GM11168 (cell line): ENCODE data around the gene KCND3.

Experiments
- in situ Hi-C: fragments of 300-500 bp; cut with MboI; formaldehyde crosslinking; loops from one replicate; pipeline ENCODE4 v1.12.0; 2022; ENCODE audit warnings: low sequenced_read_pairs; ENCODE audit not compliant: unreplicated experiment

The KCND3 gene

GRCh38 chr1:111990026-111990877, 784 bp upstream of the KCND3 start:
- in situ Hi-C loops = no loop called here

- in situ Hi-C loops = no loop called here
Observed at GRCh38 chr1:111988743-111989453, 570 bp downstream of the KCND3 start.

DNA sequence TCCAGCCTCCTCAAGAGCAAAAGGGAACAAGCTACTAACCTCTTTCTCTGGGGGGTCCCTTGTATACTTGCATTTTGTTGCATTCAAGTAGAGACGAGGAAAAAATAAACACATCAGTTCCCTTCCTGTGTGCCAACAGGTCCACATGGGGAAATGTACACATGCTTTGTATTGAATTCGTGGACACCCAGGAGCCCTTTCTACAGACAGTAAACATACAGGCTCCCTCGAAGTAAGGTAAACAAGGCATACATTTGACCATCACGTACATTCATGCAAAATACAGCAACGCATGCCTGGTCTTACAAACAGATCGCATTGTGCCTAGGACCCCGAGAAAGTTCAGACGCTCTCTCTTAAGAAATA, 1.1 kb downstream of the KCND3 start:
- in situ Hi-C loops = no loop called here

- in situ Hi-C loops = no loop called here
Observed at GRCh38 chr1:111987502-111987901, 2.0 kb downstream of the KCND3 start.

- in situ Hi-C loops = no loop called here
Observed at GRCh38 chr1:111983500-111983899, 6.0 kb downstream of the KCND3 start.

DNA sequence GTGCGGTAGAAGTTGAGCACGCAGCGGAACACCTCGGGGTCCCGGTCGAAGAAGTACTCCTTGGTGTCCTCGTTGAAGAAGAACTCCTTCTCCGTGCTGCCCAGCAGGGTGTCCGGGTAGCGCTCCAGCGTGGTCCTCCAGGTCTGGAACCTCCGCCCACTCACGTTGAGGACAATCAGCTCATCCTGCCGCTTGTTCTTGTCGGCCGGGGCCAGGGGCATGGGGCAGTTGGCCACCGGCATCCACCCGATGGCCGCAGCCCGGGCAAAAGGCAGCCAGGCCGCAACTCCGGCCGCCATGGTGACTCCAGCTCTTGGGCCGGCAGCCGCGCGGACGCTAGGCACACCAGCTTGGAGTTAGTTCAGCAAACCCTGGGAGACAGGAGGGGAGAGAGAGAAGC, 7.0 kb downstream of the KCND3 start:
- in situ Hi-C loops = no loop called here

DNA sequence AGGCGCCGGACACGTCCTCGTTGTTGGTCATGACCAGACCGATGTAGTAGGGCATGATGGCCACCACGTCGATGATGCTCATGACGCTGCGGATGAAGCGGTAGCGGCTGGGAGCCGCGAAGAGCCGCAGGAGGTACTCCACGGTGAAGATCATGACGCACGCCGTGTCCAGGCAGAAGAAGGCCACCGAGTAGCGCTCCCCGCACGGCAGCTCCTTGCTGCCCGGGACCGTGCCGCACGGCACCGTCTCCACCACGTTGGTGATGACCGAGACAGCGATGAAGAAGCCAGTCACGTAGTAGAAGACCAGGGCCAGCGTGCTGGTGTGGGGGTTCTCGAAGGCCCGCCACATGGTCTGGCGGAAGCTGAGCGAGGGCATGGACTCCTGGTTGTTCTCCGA, 7.6 kb downstream of the KCND3 start:
- in situ Hi-C loops = no loop called here

- in situ Hi-C loops = no loop called here
Observed at GRCh38 chr1:111981090-111981489, 8.4 kb downstream of the KCND3 start.

DNA sequence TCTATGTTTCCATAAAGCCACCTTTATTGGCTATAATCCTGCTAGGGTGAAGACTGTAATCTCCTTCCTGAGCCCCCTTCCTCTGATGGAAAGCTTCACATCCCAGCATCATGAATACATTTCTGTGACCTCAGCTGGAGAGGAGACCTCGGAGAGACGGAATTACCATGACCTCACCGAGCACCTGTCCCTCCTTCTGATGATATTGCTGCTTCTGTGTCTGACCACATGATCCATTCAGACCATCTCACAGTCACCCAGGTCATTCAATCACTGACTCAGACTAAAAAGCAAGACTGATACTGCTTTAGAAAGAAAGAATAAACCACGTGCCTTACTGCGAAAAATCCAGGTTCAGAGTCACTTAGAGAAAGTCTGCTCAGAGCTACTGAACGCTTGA, 8.8 kb downstream of the KCND3 start:
- in situ Hi-C loops = no loop called here

GRCh38 chr1:111978695-111979094, 10.8 kb downstream of the KCND3 start:
- in situ Hi-C loops = no loop called here

GRCh38 chr1:111977378-111977777, 12.1 kb downstream of the KCND3 start:
- in situ Hi-C loops = no loop called here

DNA sequence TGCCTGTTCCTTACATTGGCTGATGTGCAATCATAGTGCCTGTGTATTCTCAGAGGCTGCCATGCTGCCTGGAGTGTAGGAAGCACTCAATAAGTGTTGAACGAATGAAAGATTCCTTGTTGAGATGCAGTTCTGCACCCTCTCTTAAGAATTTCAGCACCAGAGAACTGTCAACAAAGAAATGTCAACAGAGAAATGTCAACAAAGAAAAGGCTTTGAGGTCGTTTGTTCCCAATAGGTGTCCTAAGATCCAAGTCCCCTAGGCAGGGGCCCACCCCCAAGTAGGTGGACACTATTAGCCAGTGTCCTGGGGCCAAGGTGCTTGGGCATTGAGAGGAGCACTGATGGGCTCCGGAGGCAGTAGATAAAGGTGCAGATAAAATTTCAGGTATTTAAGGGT, 12.6 kb downstream of the KCND3 start:
- in situ Hi-C loops = no loop called here

- in situ Hi-C loops = no loop called here
Observed at GRCh38 chr1:111976332-111976731, 13.1 kb downstream of the KCND3 start.

- in situ Hi-C loops = no loop called here
Observed at GRCh38 chr1:111973150-111973790, 16.2 kb downstream of the KCND3 start.

DNA sequence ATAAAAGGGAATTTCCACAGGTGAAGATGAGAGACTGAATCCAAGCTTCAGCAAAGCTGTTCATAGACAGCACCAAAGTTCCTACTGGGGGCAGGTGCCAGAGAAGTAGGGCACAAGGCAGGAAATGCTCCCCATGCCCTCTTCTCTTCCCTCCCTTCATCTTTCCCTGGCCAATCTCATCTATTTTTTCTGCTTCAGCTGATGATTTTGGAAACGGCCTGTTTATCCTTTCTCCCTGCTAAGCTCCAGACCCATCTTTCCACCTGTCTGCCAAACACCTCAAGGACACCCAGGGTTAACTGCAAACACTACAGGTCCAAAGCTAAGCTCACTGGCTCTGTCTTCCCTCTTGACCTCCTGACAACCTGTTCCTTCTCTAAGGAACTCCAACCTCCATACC, 18.1 kb downstream of the KCND3 start:
- in situ Hi-C loops = no loop called here

DNA sequence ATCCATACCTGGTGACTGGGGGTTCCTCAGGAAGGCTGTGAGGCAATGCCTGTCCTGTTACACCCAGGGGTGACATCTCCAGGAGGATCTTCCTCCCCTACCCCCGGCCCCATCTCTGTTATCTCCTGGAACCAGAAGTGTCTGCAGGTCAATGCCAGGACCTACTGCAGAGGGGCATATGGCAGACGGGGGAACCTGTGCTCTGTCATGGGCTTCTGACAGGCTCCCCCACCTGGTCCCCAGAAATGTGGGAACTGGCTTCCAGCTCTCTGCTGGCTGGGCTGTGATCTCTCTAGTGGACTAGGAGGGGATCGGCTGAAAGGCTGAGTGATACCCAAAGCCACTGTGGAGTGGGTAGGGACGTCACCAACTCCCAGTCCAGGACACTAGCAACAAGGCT, 21.0 kb downstream of the KCND3 start:
- in situ Hi-C loops = no loop called here

DNA sequence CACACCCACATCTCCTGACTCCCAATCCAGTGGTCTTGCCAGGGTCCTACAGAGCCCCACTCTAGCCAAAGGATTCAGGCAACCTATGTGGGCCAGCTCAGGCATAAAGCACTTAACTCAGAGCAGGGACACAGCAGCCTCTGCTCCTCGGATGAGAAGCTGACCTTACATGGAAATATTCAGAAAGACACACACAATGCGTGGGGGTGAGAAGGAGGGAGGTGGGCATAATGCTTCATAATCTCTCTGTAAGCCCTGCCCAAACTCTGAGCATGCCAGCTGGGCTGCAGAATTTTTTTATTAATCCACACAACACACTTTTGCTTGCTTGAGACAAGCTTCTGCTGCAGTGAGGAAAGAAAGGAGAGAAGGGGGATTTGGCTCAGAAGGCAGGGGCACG, 21.6 kb downstream of the KCND3 start:
- in situ Hi-C loops = no loop called here

GRCh38 chr1:111967067-111967690, 22.3 kb downstream of the KCND3 start:
- in situ Hi-C loops = no loop called here

DNA sequence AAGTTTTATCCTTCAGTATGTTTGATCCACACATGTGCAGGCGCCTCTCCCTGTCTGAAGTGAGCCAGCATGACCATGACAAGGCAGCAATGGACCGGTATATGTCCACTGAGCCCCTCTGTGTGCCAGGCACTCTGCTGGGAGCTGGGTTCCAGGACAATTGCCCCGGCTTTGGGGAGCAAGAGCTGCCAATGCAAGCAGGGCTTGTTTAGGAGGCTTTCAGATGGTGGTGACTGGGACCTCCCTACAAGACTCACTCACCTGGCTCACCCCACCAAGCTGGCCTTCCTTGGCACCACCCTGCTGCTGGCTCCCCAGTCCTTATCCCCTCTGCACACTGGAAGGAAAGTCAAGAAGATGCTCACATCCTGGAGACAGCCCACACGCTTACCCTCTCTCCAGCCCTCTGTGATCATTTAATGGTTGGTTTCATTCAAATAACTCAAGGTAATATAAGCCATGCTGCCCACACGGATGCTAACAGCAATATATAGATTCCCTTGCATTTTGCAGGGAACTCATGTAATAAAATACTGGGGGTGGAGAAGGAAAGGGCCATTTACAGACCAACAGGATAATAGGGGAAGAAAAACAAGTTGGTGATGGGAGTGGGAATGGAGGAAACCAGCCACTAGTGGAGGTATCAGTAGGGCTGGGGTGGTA, 23.6 kb downstream of the KCND3 start:
- in situ Hi-C loops = no loop called here

DNA sequence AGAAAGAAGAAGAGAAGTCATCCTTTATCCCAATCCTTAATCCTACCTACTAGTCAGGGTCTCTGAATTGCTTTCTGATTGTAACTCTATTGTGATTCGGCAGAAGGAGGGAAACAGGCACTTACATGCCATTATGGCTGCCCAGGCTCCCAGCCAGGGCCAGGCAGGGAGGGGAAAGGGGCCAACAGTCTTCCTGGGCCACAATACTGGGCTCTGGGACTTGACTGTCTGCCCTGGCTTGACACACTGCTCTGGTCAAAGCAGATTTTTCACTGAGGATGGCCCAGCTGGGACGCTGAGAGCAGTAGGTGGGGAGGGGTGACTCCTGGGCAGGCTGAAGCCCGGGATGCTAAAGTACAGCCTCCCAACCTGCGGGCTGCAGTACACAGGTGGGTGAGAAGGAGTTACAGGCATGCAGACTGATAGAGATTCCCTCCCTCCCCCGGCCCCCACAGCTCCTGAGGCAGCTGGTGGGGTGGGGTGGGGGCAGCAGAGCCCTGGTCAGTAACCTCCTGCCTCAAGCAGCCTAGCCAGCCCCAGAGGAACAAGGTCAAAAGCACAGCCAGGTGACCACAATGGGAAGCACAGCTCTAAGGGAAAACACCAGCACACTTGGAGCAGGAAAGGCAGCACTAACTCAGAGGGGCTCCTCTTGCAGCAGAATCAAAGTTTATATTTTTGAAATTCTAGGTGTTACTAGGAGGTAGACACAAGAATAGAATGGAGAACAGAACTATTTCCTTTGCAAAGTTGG, 25.3 kb downstream of the KCND3 start:
- in situ Hi-C loops = no loop called here
